RPMI8226 (cell line): ENCODE measurements around the gene VWA8.

Experiments
- DNase-seq: peaks from one replicate; pipeline ENCODE4 v3.0.0-alpha.2; 2015

VWA8 gene

DNA sequence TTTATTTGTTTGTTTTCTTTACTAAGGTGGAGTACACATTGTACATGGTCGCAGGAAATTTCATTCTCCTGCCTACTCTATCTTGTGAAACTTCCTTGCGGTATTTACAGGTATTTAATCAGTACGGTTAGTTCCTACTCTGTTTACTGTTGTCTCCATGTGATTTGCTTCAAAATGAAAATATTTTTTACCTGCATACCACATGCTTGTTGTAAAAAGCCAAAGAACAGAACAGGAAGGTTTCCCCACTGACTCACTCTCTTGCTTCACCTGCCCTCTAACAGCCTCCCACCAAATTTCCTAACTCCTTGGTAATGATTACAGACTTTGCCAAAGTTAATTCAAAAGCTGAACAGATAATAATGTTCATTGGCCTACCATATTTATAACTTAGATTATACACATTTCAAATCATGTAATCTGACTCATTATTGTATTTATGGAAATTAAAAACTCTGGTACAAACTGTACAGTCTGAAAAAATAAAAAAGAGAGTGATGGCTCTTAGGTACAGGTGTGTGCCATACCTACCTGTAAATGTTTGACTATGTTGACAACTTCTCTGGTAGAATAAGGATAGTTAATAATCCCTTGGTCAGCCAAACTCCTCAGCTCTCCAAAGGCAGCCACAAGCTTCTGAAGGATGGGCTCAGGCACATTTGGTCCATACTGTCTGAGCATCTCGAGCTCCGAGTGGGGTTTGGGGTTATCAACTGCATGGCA lies 239.9 kb downstream of the VWA8 start:
- no peak for DNase-seq

DNA sequence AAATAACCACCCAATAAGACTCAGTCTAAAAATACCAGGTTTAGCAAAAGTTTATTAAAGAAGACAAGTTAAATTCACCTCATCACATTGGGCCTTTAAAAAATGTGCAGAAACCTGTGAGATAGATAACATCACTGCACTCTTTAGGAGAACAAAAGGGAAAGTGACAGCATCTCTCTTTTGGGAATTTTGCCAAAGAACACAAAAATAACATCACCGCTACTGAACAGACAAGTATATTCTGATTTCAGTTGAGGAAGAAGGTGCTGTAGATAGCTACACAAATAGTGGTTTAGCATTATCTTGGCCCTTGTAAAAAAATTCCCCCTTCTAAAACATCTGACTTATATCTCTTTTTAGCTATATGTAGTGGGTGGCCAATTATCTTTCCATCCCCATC lies 244.7 kb downstream of the VWA8 start:
- DNase-seq, result no peak

DNA sequence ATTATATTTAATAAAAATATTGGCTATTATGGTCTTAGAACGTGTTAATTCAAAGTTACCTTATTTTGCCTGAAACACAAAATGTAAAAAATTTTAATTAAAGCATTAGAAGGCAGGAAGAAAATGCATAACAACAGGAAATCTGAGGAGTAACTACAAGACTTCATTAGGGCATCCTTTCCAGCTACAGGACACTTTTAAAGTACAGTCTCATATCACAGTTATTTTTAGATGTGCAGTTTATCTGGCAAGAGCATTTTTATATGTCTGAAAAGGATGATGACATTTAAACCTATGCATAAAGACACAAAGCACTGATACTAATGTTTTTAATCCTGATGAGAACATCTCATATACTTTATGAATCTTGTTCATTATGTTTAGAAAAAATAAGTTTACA lies 247.5 kb downstream of the VWA8 start:
- DNase-seq, result no peak

DNA sequence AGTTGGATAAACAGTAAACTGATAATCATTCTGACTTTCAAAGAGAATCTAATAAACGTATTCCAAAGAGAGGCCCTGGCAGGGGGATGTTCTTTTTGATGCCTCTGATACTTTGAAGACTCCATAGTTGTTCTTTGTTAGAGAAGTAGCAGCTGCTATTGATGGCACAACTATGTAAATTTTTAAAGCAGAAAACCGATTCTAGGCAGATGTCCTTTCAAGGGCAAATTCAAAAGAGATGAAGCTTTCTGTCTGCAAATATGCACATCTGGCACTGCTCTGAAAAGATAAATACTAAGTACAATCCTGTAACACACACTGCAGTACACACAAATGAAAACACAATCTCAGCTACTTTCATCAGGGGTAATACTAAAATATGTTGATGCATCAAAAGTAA lies 250.1 kb downstream of the VWA8 start:
- no peak for DNase-seq

DNA sequence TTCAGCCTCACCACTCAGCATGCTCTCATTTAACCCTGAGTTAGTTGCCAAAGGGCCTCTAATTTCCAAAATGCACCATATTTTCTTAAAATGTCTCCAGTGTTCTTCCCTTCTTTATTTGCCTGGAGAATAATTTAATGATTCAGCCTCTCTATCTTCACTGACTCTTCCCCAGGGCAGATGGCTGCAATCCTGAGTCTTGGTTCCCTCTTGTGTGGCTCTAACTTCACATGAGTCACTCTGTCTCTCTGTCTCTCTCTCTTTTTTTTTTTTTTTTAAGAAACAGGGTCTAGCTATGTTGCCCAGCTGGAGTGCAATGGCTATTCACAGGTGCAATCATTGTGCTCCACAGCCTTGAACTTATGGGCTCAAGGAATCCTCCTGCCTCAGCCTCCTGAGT lies 251.4 kb downstream of the VWA8 start:
- DNase-seq, result no peak

DNA sequence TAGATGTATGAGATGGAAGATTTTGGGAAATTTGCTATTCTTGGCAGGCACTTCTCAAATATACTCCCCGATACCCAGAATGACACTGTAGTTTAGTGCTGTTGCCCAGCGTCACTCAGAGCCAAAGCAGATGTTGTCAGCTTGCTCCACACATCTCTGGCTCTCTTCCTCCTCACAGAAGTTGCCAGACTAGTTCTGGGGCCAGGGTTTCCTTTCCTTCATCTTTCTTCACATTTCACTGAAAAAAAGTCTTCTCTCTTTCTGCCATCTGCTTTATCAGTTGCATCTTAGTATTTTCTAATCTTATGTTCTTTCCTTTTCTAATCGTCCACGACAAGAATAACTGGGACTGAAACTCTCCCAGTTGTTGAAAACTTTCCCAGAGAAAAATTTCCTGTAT lies 252.2 kb downstream of the VWA8 start:
- DNase-seq, result no peak

DNA sequence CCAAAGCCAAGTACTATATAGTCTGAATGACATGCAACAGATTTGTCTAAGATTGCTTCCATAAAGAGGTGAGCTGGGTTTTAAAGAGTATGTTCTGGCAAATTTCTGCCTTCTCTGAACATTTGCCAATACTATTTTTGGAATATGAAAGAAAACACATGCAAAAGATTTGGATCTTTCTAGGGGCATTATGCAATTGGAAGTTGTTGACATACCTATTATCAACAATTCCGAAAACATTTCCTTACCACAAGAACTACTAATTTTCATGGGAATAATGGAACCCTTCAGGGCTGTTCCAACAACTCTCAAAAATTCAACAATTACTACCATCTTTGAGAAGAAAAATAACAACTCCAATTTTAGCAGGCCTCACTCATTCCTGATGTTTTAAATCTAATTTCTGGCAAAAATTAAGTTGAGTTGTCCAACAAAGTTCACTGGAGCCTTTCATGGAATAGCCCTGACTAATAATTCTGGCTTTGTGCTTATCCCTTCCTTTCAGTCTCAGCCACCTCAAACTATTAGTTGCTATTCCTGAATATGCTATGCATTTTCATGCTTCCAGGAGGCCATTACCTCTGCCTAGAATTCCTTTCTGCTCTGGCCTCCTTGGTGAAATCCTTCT lies 253.6 kb downstream of the VWA8 start:
- no peak for DNase-seq

DNA sequence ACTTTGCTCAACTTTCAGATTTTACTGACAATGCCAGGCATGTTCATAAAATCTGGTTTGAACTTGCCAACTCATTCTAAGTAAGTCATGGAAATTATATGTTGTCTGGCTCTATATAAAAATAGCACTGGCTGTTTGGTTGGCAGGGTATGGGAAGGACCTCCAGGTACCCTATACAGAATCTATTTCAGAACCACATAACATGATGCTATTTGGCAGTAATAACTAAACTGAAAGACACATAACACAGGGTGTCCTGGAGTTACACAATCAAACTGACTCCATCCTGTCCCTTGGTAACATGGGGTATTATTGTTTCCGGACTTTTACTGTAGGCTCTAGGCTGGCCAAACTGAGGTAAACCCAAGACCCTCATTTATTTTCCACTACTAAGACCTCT lies 254.8 kb downstream of the VWA8 start:
- no peak for DNase-seq

DNA sequence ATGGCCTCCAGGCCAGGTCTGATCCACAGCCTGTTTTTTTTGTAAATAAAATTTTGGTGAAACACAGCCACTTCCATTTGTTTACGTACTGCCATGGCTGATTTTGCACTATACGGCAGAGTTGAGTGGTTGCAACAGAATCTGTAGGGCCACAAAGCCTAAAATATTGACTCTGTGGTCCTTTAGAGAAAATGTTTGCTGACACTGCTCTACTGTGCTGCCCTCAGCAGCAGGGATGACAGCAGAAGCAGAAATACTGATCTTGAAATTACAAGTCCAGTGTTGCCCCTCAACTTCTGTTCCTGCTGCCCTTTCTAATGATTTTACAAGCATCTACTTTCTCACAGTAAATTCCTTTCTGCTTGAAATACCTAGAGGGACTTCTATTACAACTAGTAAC lies 258.4 kb downstream of the VWA8 start:
- DNase-seq, result no peak

DNA sequence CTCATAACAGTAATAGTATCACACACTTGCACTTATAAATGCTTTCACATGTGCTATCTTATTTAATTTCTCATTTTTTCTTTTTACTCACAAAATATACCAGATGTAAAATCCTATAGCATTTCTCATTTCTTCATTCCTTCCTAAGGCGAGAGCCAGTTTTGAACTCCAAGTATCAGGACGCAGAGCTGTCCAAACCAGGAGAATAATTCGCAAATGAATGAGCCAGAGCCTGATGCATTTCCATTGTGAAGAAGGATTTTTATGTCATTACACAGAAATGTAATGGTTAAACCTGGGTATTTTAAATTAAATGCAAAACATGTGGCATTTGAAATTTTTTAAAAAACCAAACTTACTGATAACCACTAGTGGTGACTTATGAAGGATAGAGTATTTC lies 259.2 kb downstream of the VWA8 start:
- DNase-seq, result no peak

DNA sequence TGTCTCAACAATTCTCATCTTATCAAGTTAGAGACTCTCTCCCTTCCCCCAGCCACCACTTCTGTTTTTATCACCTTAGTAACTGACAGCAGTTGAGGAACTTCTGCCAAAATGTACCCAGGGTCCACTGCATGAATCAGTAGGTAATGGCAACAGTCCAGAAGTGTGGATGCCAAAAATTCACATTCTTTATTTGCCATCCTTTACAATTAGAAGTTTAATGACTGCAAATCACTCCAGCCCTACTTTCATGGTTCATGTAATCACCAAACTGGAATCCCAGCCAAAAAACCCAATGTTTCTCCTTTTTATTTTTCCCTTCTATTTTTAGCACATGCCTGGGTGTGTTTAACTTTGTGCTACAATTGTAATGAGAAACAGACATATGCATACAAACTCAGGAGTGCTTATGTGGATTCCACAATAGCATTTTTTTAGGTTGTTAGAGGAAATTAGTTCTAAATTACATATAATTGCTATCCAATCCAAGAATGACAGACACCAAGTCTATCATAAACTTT lies 260.1 kb downstream of the VWA8 start:
- DNase-seq, result peak; percentile 39

DNA sequence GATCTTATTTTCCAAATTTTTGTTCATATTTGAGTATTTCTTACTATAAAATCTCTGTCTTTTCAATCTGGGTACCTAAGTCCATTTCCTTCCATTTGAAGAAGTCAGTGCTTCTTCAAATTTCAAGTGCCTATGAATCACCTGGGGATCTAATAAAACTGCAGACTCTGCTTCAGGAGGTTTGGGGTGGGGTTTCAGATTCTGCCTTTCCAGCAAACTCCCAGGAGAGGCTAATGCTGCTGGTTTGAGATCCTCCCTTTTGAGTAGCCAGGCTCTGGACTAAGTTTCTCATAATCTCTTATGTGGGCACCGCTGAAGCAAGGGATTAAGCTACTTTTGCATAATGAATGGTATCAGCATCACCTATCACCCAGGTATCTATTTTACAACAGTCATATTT lies 261.1 kb downstream of the VWA8 start:
- no peak for DNase-seq

DNA sequence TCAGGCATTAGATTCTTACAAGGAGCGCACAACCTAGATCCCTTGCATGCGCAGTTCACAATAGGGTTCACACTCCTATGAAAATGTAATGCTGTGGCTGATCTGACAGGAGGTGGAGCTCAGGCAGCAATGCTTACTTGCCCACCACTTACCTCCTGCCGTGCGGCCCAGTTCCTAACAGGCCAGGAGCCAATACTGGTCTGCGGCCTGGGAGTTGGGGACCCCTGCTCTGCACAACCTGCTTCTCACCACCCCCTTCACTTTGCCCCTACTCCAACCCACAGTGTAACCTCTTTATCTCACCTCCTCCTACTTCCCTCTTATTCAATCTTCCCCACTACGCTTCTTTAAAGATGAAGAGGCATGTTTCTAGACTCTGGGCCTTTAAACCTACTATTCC lies 263.3 kb downstream of the VWA8 start:
- DNase-seq, result no peak

DNA sequence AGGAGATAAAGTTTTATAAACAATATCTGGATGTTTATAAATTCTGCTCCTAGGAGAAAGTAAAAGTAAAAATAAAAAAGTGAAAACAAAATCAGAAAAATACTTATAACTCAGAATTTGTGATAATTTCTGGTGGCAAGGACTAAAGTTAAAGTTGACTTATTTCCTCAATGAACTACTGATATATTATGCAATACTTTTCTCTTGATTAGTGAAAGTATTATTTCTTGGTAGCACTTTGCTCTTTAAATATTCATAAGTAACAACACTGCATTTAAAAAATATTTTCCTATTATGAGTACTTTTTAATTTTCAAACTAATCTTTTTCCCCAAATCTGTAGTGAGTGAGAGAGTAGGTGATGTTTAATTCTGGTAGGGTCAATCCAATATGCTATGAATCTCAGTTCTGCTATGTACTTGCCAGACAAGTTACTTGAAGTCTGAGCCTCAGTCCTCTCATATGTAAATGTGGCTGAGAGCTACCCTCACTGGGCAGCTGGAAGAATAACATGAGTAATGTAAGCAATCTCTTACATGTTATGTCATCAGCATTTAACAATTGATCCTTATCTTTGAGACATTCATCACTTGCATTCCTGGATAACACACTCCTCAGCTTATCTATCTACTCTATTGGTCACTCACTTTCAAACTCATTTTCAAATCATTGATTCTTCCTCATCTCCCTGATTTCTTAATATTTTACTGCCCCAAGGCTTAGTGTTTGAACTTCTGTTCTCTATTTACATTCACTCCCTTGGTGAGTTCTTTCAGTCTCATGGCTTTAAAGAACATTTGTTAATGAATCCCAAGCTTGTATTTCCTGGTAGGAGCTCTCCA lies 264.5 kb downstream of the VWA8 start:
- no peak for DNase-seq

DNA sequence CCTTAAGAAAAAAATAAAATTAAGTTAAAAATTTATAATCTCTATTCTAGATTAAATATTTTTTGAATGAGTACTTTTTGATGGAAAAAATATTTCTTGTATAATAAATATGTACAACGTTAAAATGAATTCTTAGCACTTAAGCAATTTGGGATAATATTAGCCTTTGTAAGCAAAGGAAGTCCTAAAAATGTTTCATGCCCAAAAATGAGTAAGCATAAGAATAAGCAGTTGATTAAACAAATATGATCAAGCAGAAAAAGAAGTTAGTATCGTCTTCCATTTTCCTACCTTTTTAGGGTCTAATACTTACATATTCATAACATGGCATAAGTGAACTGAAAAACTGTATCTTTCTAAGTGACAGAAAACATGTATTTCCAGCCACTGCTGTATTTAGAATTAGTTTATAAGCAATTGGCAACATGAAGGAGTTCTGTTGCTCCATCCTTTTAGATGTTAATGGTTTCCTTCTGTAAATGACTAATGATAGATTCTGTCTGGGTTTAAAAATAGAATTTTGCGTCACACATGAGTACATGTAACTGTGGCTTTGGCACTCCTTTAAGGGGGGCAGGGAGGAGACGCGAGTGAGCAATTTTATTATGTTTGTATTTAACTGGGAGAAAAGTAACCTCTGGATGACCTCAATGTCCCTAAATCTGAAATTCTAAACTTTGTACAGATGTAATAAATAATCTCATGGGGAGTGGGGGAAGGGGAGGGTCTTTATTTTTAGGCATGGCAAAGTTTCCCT lies 266.2 kb downstream of the VWA8 start:
- DNase-seq, result no peak

DNA sequence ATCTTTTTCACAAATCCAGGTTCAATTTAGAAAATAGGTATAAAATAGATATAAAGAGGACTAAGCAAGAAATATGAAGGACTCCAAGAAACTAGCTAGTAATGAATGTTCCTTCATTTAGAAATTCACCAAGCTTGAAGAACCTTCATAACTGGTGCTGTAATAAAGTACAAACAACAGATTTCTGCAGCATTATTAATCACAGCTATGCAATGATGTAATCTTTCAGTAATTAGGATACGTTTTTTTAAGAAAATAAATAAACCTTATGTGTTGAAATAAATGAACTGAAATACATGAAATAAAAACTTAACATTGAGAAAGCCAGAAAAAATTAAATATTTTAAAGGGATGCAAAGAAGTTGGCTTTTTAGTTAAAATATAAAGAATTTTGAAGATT lies 267.5 kb downstream of the VWA8 start:
- no peak for DNase-seq

DNA sequence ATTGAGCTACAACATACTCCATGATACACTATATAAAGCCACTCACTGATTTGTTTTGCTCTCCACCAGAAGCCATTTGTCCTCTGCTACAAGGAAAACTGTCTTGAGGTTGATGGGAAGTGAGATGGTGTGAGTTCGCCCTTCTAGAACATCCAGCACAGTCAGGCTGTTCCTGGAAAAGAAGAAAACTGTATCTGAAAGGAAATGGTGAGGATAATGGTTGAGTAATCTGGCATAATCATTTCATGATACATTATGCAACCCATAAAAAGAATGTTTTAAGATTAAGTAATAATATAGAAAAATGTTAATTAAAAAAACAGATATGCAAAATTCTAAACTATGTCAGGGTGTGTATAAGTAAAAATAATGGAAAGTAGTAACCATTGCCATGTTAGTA lies 269.6 kb downstream of the VWA8 start:
- DNase-seq, result no peak

DNA sequence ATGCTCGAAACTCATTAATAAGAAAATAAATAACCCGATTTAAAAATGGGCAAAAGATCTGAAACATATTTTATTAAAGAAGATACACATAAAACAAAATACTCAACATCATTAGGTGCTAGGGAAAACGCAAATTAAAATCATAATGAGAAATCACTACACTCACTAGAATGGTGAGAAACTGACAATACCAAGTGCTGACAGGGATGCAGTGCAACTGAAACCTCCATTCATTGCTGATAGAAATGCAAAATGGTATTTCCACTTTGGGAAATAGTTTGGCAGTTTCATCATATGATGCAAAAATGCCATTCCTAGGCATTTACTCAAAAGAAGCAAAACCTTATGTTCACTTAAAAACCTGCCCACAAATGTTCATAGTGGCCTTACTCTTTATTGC lies 278.1 kb downstream of the VWA8 start:
- no peak for DNase-seq

DNA sequence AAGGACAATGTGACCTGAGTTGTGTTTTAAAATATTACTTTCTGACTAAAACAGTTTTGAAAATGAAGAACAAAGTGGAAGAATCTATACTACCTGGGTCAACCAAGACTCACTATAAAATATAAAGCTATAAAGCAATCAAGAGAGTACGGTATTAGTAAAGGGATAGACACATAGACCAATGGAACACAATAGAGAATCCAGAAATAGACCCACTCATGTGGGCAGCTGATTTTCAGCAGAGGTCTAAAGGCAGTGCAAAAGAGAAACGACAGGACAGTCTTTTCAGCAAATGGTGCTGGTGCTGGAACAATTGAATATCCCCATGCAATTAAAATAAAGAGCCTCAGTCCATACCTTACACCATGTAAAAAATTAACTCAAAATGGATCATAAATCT lies 278.9 kb downstream of the VWA8 start:
- DNase-seq, result no peak

DNA sequence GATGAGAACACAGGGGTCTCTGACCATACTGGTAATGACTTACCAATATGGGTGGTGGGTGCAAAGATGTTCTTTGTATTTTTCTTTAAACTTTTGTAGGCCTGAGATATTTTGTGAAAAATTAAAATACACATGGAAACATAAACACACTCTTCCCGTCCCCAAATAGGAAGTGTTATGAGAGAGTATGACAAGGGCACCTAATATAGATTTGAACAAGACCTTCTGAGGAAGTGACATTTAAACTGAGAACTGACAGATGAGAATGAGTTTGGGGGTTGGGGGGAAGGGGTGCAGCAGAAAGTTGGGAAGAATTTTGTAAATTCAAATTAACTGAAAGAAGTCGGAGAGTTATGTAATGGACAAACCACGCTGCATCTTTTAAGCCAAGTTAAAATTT lies 279.3 kb downstream of the VWA8 start:
- DNase-seq, result no peak

DNA sequence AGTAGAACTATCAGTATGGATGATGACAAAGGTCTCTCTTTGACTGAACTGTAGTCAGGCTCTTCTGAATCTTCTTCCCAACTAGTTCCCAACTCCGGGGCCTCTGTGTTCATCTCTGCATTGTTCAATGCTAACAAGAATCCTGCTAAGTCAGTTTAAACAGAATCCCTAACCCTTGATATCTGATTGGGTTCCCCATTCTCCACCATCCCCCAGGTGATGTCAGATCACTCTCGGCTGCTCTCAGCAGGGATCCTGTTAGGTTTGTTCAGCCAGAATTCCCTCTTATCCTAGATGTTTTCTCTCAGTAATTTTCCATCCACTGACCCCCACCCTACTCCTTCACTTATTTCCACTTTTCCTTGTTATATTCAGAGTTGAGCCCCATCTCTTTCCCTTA lies 280.0 kb downstream of the VWA8 start:
- DNase-seq, result no peak

DNA sequence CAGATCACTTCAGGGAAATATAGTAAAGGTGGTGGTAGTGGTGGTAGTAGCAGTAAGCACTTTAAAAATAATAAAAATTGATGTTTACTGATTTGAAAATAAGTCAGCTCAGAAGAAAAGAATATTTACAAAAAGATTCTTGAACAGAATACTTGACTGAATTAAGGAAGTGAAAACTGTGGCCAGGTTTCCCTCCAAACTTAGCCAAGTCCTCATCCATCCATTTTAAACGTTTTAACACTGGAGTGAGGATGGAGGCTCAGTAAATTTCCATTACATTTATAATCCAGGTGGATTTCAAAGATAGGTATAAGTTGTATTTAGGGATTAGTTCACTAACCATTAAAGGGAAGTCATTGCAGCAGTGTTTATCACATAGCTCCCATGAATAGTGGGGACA lies 282.1 kb downstream of the VWA8 start:
- peak; percentile 4 for DNase-seq

DNA sequence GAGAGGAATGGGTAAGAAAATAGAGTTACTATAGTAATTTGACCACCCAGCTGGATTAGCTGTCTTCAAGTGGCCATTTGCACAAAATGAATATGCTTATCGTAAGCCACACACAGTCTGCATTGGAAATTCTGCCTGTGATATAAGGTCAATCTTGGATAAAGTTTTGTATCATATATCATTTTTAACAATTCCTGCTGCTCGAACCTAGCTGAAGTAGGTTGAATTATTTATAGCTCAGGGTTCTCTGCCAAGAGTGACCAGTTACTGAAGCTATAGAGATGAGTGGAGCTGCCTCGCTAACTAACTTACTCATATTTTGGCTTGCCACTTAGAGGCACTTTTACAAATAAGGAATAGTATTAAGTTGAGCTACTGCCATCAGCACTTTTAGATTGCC lies 282.7 kb downstream of the VWA8 start:
- DNase-seq, result no peak
